OCI-LY3 (cell line): ENCODE measurements around the gene REEP3.

Experiments used
- CTCF ChIP-seq: fragments of 200-600, 300-600 bp; sonication (generic); IDR thresholded peaks from 2 replicates; pipeline ENCODE4 v1.5.1; 2014; ENCODE audit warnings: antibody characterized with exemption, low read length, low read depth
- EZH2phosphoT487 ChIP-seq: fragments of 200-600 bp; shearing (Covaris generic); IDR thresholded peaks from 2 replicates; pipeline ENCODE4 v1.6.1; 2018; ENCODE audit warnings: antibody characterized with exemption, mixed run types, low read depth

GRCh38 chr10:63653747-63654146 is 132.5 kb downstream of the REEP3 start:
- TF ChIP-seq CTCF (no peak), EZH2phosphoT487 (no peak)
